Measurements from ENCODE around the gene ZNF468. TPM values are rescaled to one million over a fixed set of nuclear protein-coding genes. Genes with fewer than 3 reads are reported as not detected.
"Not testable (repeated sequence)": the region's sequence is repeated elsewhere in the genome, so short reads cannot be mapped to it uniquely, and the experiment has no call there.

ZNF468 gene
- total RNA-seq = 10 to 100 TPM; 11.2 to 12.9 TPM

- H3K27me3 Mint-ChIP-seq; POLR2A ChIA-PET; H3K9me3 Mint-ChIP-seq; intact Hi-C loops (cut with micrococcal nuclease); CTCF ChIA-PET: not testable (repeated sequence)
- ATAC-seq (peak; percentile 100), DNase-seq (peak; percentile 83)
- H3K36me3 Mint-ChIP-seq (ENCODE audit: low read depth) = peaks cover 28% of the 10 kb centered on the region
- peaks cover 18% of the 10 kb centered on the region for H3K4me1 Mint-ChIP-seq (ENCODE audit: low read depth)
- peak within 1 kb of the TSS; percentile 81 for H3K4me3 Mint-ChIP-seq
- H3K27ac Mint-ChIP-seq = peak within 1 kb of the TSS; percentile 91
Observed at GRCh38 chr19:52857378-52858191, at the start of gene ZNF468. TSS of gene ZNF468 (minus strand) at chr19:52857619. CDS start at chr19:52854272, 3,347 bp downstream.

GRCh38 chr19:52904052-52904780 is 46.8 kb upstream of the ZNF468 start:
- H3K27me3 Mint-ChIP-seq; ATAC-seq; intact Hi-C loops (cut with micrococcal nuclease); POLR2A ChIA-PET; H3K27ac Mint-ChIP-seq; DNase-seq; H3K4me1 Mint-ChIP-seq (ENCODE audit: low read depth); CTCF ChIA-PET; H3K4me3 Mint-ChIP-seq: not testable (repeated sequence)
- Mint-ChIP-seq H3K36me3 (ENCODE audit: low read depth) (peaks cover 41% of the 10 kb centered on the region), H3K9me3 (peaks cover 29% of the 10 kb centered on the region)

- POLR2A ChIA-PET = interaction anchor here (1.2 to 1.3 kb wide), 2 partner anchors 12 to 16 kb away, joined by 3 read pairs; no protein-coding TSS in a partner anchor
- DNase-seq = no peak
- Mint-ChIP-seq H3K36me3 (ENCODE audit: low read depth) (peaks cover 24% of the 10 kb centered on the region), H3K9me3 (peaks cover 16% of the 10 kb centered on the region), H3K4me3 (no peak overlapping the region), H3K27ac (no peak overlapping the region), H3K27me3 (no peaks in the 10 kb centered on the region), H3K4me1 (ENCODE audit: low read depth) (peaks cover 8% of the 10 kb centered on the region)
- CTCF ChIA-PET = no interaction called here
- ATAC-seq = no peak
- TF ChIP-seq CTCF (IDR thresholded peaks at IDR 0.05) = no peak
- intact Hi-C loops (cut with micrococcal nuclease) = no loop called here
Observed at GRCh38 chr19:52901842-52902241, 44.4 kb upstream of the ZNF468 start.

- ATAC-seq; H3K4me3 Mint-ChIP-seq; H3K27me3 Mint-ChIP-seq; POLR2A ChIA-PET; H3K9me3 Mint-ChIP-seq; intact Hi-C loops (cut with micrococcal nuclease); DNase-seq; CTCF ChIA-PET: not testable (repeated sequence)
- peaks cover 20% of the 10 kb centered on the region for H3K36me3 Mint-ChIP-seq (ENCODE audit: low read depth)
- peak overlapping the region; percentile 60 for H3K27ac Mint-ChIP-seq
- peaks cover 15% of the 10 kb centered on the region for H3K4me1 Mint-ChIP-seq (ENCODE audit: low read depth)
Observed at GRCh38 chr19:52898596-52898995, 41.2 kb upstream of the ZNF468 start.

- Mint-ChIP-seq H3K4me3 (peak overlapping the region; percentile 89), H3K27me3 (no peaks in the 10 kb centered on the region), H3K9me3 (no peaks in the 10 kb centered on the region), H3K36me3 (ENCODE audit: low read depth) (peaks cover 24% of the 10 kb centered on the region), H3K27ac (peak overlapping the region; percentile 94), H3K4me1 (ENCODE audit: low read depth) (peaks cover 14% of the 10 kb centered on the region)
- CTCF ChIA-PET = no interaction called here
- no peak for TF ChIP-seq CTCF (IDR thresholded peaks at IDR 0.05)
- DNase-seq (no peak), ATAC-seq (no peak)
- intact Hi-C loops (cut with micrococcal nuclease) = no loop called here
- POLR2A ChIA-PET = no interaction called here
Observed at GRCh38 chr19:52898101-52898500, 40.7 kb upstream of the ZNF468 start.

GRCh38 chr19:52897138-52897935 is 39.9 kb upstream of the ZNF468 start, which contains the start of gene ZNF320:
TSS of gene ZNF320 (minus strand) at chr19:52897635. CDS start at chr19:52890255, 7,380 bp downstream.
- Mint-ChIP-seq H3K27me3 (no peaks in the 10 kb centered on the region), H3K36me3 (ENCODE audit: low read depth) (peaks cover 30% of the 10 kb centered on the region), H3K9me3 (no peaks in the 10 kb centered on the region), H3K4me1 (ENCODE audit: low read depth) (peaks cover 17% of the 10 kb centered on the region), H3K4me3 (peak within 1 kb of the TSS; percentile 89), H3K27ac (peak within 1 kb of the TSS; percentile 94)
- peak; percentile 98 for DNase-seq
- no peak for TF ChIP-seq CTCF (IDR thresholded peaks at IDR 0.05)
- intact Hi-C loops (cut with micrococcal nuclease) = no loop called here
- POLR2A ChIA-PET = no interaction called here
- CTCF ChIA-PET = no interaction called here
- ATAC-seq = peak; percentile 100

All from activated CD8-positive, alpha-beta T cell treated with anti-CD3 and anti-CD28 coated beads for 36 hours (primary cell).